ENCODE measurements around the gene MLH3.

DNA sequence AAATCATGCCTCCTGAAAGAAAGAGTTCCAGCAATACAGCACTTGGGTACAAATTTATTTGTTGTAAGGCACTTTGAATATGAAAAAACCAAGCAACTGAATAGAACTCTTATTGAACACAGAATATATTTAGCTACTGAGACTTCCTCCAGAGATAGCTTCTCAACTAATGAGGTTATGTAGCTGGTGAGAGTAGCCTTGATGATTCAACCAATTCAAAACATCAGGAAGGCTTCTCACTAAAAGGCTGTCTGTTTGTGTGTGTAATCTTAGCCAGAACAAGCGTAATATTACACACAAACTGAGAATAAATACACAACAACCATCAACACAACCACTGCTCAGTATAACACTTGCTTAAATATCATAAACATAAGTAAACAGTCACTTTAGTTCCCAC lies 28.2 kb downstream of the MLH3 start:
- no peak for TF ChIP-seq ZNF333 (CRISPR knock-in tag; IDR thresholded peaks at IDR 0.05; ENCODE audit: borderline replicate concordance)
- TF ChIP-seq, protein P1, sequence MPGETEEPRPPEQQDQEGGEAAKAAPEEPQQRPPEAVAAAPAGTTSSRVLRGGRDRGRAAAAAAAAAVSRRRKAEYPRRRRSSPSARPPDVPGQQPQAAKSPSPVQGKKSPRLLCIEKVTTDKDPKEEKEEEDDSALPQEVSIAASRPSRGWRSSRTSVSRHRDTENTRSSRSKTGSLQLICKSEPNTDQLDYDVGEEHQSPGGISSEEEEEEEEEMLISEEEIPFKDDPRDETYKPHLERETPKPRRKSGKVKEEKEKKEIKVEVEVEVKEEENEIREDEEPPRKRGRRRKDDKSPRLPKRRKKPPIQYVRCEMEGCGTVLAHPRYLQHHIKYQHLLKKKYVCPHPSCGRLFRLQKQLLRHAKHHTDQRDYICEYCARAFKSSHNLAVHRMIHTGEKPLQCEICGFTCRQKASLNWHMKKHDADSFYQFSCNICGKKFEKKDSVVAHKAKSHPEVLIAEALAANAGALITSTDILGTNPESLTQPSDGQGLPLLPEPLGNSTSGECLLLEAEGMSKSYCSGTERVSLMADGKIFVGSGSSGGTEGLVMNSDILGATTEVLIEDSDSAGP (CRISPR knock-in tag; IDR thresholded peaks at IDR 0.05; ENCODE audit: borderline replicate concordance), result no peak
- TF ChIP-seq NR2F1 (CRISPR knock-in tag; IDR thresholded peaks at IDR 0.05), result no peak

Measured in HepG2 (cell line).